PC-9 (cell line): ENCODE measurements around the gene PDE7B.

ENCODE experiments used
- EZH2 ChIP-seq: fragments of 200-600 bp; sonication (generic); IDR thresholded peaks from 2 replicates; pipeline ENCODE4 v1.8.0; 2017; ENCODE audit warnings: antibody characterized with exemption, low read depth
- TF ChIP-seq, protein P1 (sequence below): fragments of 200-600 bp; sonication (generic); conservative IDR thresholded peaks from 2 replicates; pipeline ENCODE4 v1.6.1; 2017; ENCODE audit warnings: mixed run types, antibody characterized with exemption, mild to moderate bottlenecking, moderate library complexity

DNA sequence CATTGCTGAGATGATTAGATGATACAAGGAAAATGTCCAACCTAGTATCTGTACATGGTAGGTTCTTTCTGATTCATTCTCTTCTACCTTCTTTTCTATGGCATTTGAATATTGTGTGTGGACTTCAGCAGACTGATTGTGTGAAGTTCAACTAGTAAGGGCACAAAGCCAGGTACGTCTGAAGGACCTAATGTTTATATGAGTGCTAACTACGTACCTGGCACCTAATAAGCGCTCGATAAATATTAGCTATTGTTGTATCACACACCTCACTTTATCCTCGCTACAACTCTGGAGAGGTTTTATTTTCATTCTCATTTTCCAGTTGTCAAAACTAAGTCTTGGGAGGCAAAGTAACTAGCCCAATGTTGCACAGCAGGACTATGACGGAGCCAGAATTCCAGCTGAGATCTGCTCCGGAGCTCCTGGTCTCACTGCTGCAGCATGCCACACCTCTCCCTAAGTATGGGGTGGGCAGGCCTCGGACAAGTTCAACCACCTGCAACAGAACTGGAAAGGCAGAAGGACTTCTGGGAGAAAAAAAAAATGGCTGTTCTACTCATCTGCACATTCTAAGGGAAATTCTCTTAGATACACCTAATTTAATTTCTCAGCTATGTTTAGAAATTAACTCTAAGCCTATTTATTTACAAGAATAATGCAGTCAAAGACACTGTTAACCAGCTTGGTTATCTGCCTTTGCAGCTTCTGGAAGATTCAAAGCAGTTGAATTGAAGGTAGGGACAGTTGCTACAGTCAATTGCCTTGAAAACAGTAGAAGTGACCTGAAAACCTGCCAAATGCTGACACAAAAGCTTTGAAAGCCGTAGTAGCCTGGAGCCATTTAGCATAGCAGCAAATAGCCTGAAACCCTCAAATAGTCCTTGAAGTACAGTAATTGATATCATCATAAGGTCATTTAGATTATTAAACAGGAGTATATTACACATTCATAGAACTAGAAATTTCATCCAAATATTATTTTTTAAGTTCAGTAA, 165.0 kb downstream of the PDE7B start:
- TF ChIP-seq EZH2 = no peak
- TF ChIP-seq, protein P1, sequence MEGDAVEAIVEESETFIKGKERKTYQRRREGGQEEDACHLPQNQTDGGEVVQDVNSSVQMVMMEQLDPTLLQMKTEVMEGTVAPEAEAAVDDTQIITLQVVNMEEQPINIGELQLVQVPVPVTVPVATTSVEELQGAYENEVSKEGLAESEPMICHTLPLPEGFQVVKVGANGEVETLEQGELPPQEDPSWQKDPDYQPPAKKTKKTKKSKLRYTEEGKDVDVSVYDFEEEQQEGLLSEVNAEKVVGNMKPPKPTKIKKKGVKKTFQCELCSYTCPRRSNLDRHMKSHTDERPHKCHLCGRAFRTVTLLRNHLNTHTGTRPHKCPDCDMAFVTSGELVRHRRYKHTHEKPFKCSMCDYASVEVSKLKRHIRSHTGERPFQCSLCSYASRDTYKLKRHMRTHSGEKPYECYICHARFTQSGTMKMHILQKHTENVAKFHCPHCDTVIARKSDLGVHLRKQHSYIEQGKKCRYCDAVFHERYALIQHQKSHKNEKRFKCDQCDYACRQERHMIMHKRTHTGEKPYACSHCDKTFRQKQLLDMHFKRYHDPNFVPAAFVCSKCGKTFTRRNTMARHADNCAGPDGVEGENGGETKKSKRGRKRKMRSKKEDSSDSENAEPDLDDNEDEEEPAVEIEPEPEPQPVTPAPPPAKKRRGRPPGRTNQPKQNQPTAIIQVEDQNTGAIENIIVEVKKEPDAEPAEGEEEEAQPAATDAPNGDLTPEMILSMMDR = no peak
